HCT116 (cell line): ENCODE data around the gene SCN4A.
"Not testable (repeated sequence)": the region's sequence is repeated elsewhere in the genome, so short reads cannot be mapped to it uniquely, and the experiment has no call there.

Experiments
- ATF3 ChIP-seq: IDR thresholded peaks from 2 replicates; pipeline ENCODE4 v1.6.1; 2012
- CTCF ChIP-seq, 3 experiments: fragments of 200-600 bp in 1 of 3; sonication (generic) in 1 of 3; IDR thresholded peaks in 2 of 3; conservative IDR thresholded peaks in 1 of 3; 2 replicates each; pipeline ENCODE4 v1.5.1; 2012 to 2017; ENCODE audit warnings: low read depth in 2 of 3, low read length in 2 of 3, antibody characterized with exemption in 1 of 3, borderline replicate concordance in 1 of 3, control low read depth in 1 of 3, mild to moderate bottlenecking in 1 of 3, mixed read lengths in 1 of 3, mixed run types in 1 of 3, moderate library complexity in 1 of 3; ENCODE audit not compliant: insufficient read depth in 1 of 3
- EZH2 ChIP-seq: fragments of 200-600 bp; sonication (generic); IDR thresholded peaks from 2 replicates; pipeline ENCODE4 v1.6.1; 2017; ENCODE audit warnings: antibody characterized with exemption, mixed run types
- EZH2phosphoT487 ChIP-seq: fragments of 200-600 bp; IDR thresholded peaks from 2 replicates; pipeline ENCODE4 v1.6.1; 2018; ENCODE audit warnings: antibody characterized with exemption, borderline replicate concordance
- FOSL1 ChIP-seq: IDR thresholded peaks from 2 replicates; pipeline ENCODE4 v1.6.1; 2012; ENCODE audit warnings: low read depth
- JUND ChIP-seq: IDR thresholded peaks from 2 replicates; pipeline ENCODE4 v1.6.1; 2012
- MAX ChIP-seq: IDR thresholded peaks from 2 replicates; pipeline ENCODE4 v1.6.1; 2012
- POLR2A ChIP-seq: IDR thresholded peaks from 2 replicates; pipeline ENCODE4 v1.7.0; 2011; ENCODE audit warnings: borderline replicate concordance; ENCODE audit not compliant: insufficient read depth, insufficient read length; ENCODE audit errors: extremely low read depth
- POLR2AphosphoS5 ChIP-seq: IDR thresholded peaks from 2 replicates; pipeline ENCODE4 v1.6.1; 2011; ENCODE audit warnings: mild to moderate bottlenecking, low read depth, low read length, moderate library complexity
- REST ChIP-seq: IDR thresholded peaks from 2 replicates; pipeline ENCODE4 v1.6.1; 2012; ENCODE audit warnings: low read depth
- SIN3A ChIP-seq: IDR thresholded peaks from 2 replicates; pipeline ENCODE4 v1.6.1; 2012; ENCODE audit warnings: low read depth
- ZBTB33 ChIP-seq: IDR thresholded peaks from 2 replicates; pipeline ENCODE4 v1.6.1; 2011; ENCODE audit warnings: mild to moderate bottlenecking, low read length, moderate library complexity; ENCODE audit not compliant: insufficient replicate concordance; ENCODE audit errors: extremely low read depth
- ZFX ChIP-seq: fragments of 450-650 bp; IDR thresholded peaks from 2 replicates; pipeline ENCODE4 v1.6.1; 2017
- ZNF274 ChIP-seq: fragments of 200-500 bp; sonication (Bioruptor generic); IDR thresholded peaks from 2 replicates; pipeline ENCODE4 v1.6.1; 2014; ENCODE audit warnings: mild to moderate bottlenecking, low read depth, low read length, inconsistent platforms

- not testable (repeated sequence) for TF ChIP-seq CTCF (IDR thresholded peaks at IDR 0.05 in 2 of 3, conservative IDR thresholded peaks at IDR 0.05 in 1 of 3; ENCODE audit: borderline replicate concordance in 1 of 3, insufficient read depth in 1 of 3, low read depth in 2 of 3, low read length in 2 of 3); POLR2A; POLR2AphosphoS5; ATF3; EZH2; SIN3A; REST; EZH2phosphoT487; ZNF274; JUND; ZFX; MAX; FOSL1; ZBTB33
Observed at GRCh38 chr17:63909586-63909985, 63.1 kb downstream of the SCN4A start.
